SK-N-SH treated with all-trans-retinoic acid at 6 μM for 48 hours (cell line): ENCODE data around the gene TMEM94.

Experiments used
- ATAC-seq: fragments of 200-7000 bp; cut with Tn5 transposase; 3 replicates; pipeline ENCODE4 v1.9.1; 2020; ENCODE audit warnings: mild to moderate bottlenecking, moderate library complexity
- ARNTL ChIP-seq: fragments of 450-650 bp; formaldehyde crosslinking; IDR thresholded peaks from 2 replicates; pipeline ENCODE4 v1.5.0; 2020; ENCODE audit warnings: low read depth, mild to moderate bottlenecking, moderate library complexity, borderline replicate concordance
- BACH2 ChIP-seq: fragments of 250-450 bp; sonication (Bioruptor Pico); IDR thresholded peaks from 2 replicates; pipeline ENCODE4 v1.9.0; 2021; ENCODE audit warnings: mild to moderate bottlenecking, borderline replicate concordance
- CREB5 ChIP-seq: fragments of 250-450 bp; sonication (Bioruptor Pico); IDR thresholded peaks from 2 replicates; pipeline ENCODE4 v1.5.1; 2020; ENCODE audit warnings: low read depth, mild to moderate bottlenecking, moderate library complexity
- CSDC2 ChIP-seq: fragments of 250-450 bp; sonication (Bioruptor Pico); IDR thresholded peaks from 2 replicates; pipeline ENCODE4 v1.5.0; 2020; ENCODE audit warnings: mild to moderate bottlenecking, moderate library complexity
- CSRNP3 ChIP-seq: fragments of 250-450 bp; sonication (Bioruptor Pico); IDR thresholded peaks from 2 replicates; pipeline ENCODE4 v1.5.1; 2021; ENCODE audit warnings: mild to moderate bottlenecking, moderate library complexity
- ESRRG ChIP-seq: fragments of 250-450 bp; sonication (Bioruptor Pico); IDR thresholded peaks from 2 replicates; pipeline ENCODE4 v1.6.1; 2021; ENCODE audit warnings: mild to moderate bottlenecking
- GLIS3 ChIP-seq: fragments of 250-450 bp; sonication (Bioruptor Pico); IDR thresholded peaks from 2 replicates; pipeline ENCODE4 v1.5.0; 2020; ENCODE audit warnings: mild to moderate bottlenecking, moderate library complexity
- ISL1 ChIP-seq: fragments of 250-450 bp; sonication (Bioruptor Pico); IDR thresholded peaks from 2 replicates; pipeline ENCODE4 v2.1.2; 2022; ENCODE audit warnings: mild to moderate bottlenecking, moderate library complexity
- OSR1 ChIP-seq: fragments of 250-450 bp; sonication (Bioruptor Pico); IDR thresholded peaks from 2 replicates; pipeline ENCODE4 v1.8.0; 2022; ENCODE audit warnings: moderate library complexity, mild to moderate bottlenecking, inconsistent platforms
- POU6F1 ChIP-seq: fragments of 250-450 bp; sonication (Bioruptor Pico); IDR thresholded peaks from 2 replicates; pipeline ENCODE4 v1.8.0; 2021; ENCODE audit warnings: low read depth, mild to moderate bottlenecking, moderate library complexity, borderline replicate concordance
- PPARA ChIP-seq: fragments of 250-450 bp; sonication (Bioruptor Pico); IDR thresholded peaks from 2 replicates; pipeline ENCODE4 v1.5.0; 2020; ENCODE audit warnings: mild to moderate bottlenecking, borderline replicate concordance
- SNAI2 ChIP-seq: fragments of 250-450 bp; sonication (Bioruptor Pico); IDR thresholded peaks from 2 replicates; pipeline ENCODE4 v1.5.0; 2020; ENCODE audit warnings: mild to moderate bottlenecking, moderate library complexity
- TCF4 ChIP-seq: fragments of 250-450 bp; sonication (Bioruptor Pico); IDR thresholded peaks from 2 replicates; pipeline ENCODE4 v1.8.0; 2021; ENCODE audit warnings: mild to moderate bottlenecking, moderate library complexity, borderline replicate concordance
- TOX ChIP-seq: fragments of 250-450 bp; sonication (Bioruptor Pico); IDR thresholded peaks from 2 replicates; pipeline ENCODE4 v1.8.0; 2021; ENCODE audit warnings: mild to moderate bottlenecking, moderate library complexity, borderline replicate concordance
- ZFP3 ChIP-seq: fragments of 250-450 bp; sonication (Bioruptor Pico); IDR thresholded peaks from 2 replicates; pipeline ENCODE4 v1.5.0; 2020; ENCODE audit warnings: mild to moderate bottlenecking, moderate library complexity
- ZFP30 ChIP-seq: fragments of 450-650 bp; formaldehyde crosslinking; IDR thresholded peaks from 2 replicates; pipeline ENCODE4 v1.5.0; 2022; ENCODE audit warnings: mild to moderate bottlenecking, moderate library complexity
- ZNF565 ChIP-seq: fragments of 450-650 bp; formaldehyde crosslinking; conservative IDR thresholded peaks from 2 replicates; pipeline ENCODE4 v1.5.0; 2020; ENCODE audit warnings: low read depth, mild to moderate bottlenecking, moderate library complexity
- ZNF70 ChIP-seq: fragments of 450-650 bp; formaldehyde crosslinking; IDR thresholded peaks from 2 replicates; pipeline ENCODE4 v1.5.0; 2020; ENCODE audit warnings: mild to moderate bottlenecking, moderate library complexity
- ZNF8 ChIP-seq: fragments of 450-650 bp; formaldehyde crosslinking; IDR thresholded peaks from 2 replicates; pipeline ENCODE4 v1.5.0; 2020; ENCODE audit warnings: mild to moderate bottlenecking, moderate library complexity
- TF ChIP-seq, protein P1 (sequence below): fragments of 250-450 bp; sonication (Bioruptor Pico); IDR thresholded peaks from 2 replicates; pipeline ENCODE4 v1.5.0; 2020; ENCODE audit warnings: mild to moderate bottlenecking, moderate library complexity

TMEM94 gene

DNA sequence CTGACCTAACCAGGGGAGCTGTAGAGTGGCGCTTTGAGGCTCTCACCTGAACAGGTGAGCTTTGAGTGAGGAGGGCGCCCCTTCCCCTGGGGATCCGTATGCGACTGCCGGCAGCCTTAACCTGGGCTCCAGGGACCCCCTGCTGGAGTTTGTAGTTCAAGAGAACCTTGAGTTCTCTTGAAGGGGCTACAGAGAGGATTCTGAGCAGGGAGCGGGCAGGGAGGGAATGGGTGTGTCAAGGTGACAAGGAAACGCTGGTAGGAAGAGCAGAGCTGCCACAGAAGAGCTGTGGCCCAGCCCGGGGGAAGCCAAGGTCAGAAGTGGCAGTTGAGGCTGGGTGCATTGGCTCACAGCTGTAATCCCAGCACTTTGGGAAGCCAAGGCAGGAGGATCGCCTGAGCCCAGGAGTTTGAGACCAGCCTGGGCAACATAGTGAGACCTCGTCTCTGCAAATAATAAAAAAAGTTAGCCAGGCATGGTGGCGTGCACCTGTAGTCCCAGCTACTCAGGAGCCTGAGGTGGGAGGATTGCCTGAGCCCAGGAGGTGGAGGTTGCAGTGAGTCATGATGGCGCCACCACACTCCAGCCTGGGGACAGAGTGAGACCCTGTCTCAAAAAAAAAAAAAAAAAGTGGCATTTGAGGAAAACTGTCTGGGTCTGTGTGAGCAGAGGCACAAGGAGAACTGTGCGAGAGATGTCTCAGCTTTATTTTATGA is 70.3 kb downstream of the TMEM94 start:
- no peak for ATAC-seq
- TF ChIP-seq, protein P1, sequence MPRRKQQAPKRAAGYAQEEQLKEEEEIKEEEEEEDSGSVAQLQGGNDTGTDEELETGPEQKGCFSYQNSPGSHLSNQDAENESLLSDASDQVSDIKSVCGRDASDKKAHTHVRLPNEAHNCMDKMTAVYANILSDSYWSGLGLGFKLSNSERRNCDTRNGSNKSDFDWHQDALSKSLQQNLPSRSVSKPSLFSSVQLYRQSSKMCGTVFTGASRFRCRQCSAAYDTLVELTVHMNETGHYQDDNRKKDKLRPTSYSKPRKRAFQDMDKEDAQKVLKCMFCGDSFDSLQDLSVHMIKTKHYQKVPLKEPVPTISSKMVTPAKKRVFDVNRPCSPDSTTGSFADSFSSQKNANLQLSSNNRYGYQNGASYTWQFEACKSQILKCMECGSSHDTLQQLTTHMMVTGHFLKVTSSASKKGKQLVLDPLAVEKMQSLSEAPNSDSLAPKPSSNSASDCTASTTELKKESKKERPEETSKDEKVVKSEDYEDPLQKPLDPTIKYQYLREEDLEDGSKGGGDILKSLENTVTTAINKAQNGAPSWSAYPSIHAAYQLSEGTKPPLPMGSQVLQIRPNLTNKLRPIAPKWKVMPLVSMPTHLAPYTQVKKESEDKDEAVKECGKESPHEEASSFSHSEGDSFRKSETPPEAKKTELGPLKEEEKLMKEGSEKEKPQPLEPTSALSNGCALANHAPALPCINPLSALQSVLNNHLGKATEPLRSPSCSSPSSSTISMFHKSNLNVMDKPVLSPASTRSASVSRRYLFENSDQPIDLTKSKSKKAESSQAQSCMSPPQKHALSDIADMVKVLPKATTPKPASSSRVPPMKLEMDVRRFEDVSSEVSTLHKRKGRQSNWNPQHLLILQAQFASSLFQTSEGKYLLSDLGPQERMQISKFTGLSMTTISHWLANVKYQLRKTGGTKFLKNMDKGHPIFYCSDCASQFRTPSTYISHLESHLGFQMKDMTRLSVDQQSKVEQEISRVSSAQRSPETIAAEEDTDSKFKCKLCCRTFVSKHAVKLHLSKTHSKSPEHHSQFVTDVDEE (CRISPR knock-in tag): no peak
- TF ChIP-seq TCF4 (CRISPR knock-in tag): no peak
- TF ChIP-seq POU6F1 (CRISPR knock-in tag): no peak
- TF ChIP-seq ZNF70 (CRISPR knock-in tag): no peak
- no peak for TF ChIP-seq CSDC2 (CRISPR knock-in tag)
- TF ChIP-seq GLIS3: no peak
- no peak for TF ChIP-seq ARNTL (CRISPR knock-in tag)
- no peak for TF ChIP-seq OSR1 (CRISPR knock-in tag)
- no peak for TF ChIP-seq ZFP3
- TF ChIP-seq ESRRG (CRISPR knock-in tag): no peak

DNA sequence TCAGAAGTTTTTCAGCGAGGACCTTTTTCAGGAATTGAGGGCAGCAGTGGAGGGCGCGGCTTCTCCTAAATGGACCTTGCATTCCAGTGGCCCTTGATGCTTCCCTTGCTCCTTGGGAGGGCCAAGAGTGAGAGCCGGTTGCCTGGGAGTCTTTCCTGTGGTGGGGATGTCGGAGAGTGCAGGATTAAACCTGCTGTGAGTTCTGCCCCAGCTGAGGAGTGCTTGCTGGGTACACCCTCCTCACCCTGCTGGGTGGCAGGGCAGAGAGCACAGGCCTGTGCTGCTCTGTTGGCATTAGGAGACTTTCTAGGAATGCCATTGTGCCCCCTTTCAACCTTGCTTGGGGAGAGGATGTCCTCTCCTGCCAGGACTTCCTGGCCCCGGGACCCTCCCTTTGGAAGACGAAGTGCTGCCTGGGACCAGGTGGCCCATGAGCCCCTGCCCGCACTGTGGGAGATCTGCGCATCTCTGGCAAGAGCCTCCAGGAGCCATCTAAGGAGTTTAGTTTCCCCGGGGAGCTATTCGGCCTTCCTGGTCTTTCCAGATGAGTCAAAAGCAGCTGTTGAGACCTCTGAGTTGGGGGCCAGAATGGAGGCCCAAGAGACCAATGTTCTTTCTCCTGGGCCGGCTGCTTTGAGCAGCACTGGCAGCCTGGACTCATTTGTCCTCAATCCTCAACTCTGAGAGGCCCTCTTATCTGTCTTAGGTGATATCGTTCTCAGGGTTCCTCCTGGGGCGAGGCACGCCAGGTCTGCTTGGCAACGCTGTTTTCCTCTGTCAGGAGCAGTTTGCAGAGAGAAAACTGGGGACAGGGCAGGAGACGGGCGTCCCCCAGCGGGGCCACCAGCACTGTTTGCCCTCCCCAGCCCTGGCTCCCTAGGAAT is 74.6 kb downstream of the TMEM94 start:
- TF ChIP-seq GLIS3 (no peak), CSDC2 (CRISPR knock-in tag) (no peak), OSR1 (CRISPR knock-in tag) (no peak), ARNTL (CRISPR knock-in tag) (no peak)
- peak; percentile 15 for ATAC-seq

- peak; percentile 9; the same call in 2 of the 3 replicates for ATAC-seq
These were observed 75.3 kb downstream of the TMEM94 start for GRCh38 chr17:75531721-75532072.

More at GRCh38 chr17:75531721-75532072, 75.3 kb downstream of the TMEM94 start:
- TF ChIP-seq ESRRG (CRISPR knock-in tag): no peak
- TF ChIP-seq ZNF8 (CRISPR knock-in tag): no peak
- TF ChIP-seq ZNF565 (CRISPR knock-in tag): no peak
- TF ChIP-seq OSR1 (CRISPR knock-in tag): no peak
- no peak for TF ChIP-seq CREB5 (CRISPR knock-in tag)
- TF ChIP-seq POU6F1 (CRISPR knock-in tag): no peak
- no peak for TF ChIP-seq SNAI2 (CRISPR knock-in tag)
- no peak for TF ChIP-seq ZFP30 (CRISPR knock-in tag)
- no peak for TF ChIP-seq CSDC2 (CRISPR knock-in tag)
- TF ChIP-seq, protein P1 (CRISPR knock-in tag): no peak
- TF ChIP-seq PPARA (CRISPR knock-in tag): no peak
- no peak for TF ChIP-seq TOX (CRISPR knock-in tag)
- TF ChIP-seq ZFP3: no peak
- no peak for TF ChIP-seq CSRNP3 (CRISPR knock-in tag)
- TF ChIP-seq ISL1 (CRISPR knock-in tag): no peak
- no peak for TF ChIP-seq BACH2 (CRISPR knock-in tag)
